Dedifferentiated amniotic fluid mesenchymal stem cell (primary cell): ENCODE measurements around the gene SCN5A.

ENCODE experiments used
- DNase-seq: peaks from one replicate; pipeline ENCODE4 v3.0.0-alpha.2; 2016; ENCODE audit errors: extremely low spot score

Gene SCN5A

DNA sequence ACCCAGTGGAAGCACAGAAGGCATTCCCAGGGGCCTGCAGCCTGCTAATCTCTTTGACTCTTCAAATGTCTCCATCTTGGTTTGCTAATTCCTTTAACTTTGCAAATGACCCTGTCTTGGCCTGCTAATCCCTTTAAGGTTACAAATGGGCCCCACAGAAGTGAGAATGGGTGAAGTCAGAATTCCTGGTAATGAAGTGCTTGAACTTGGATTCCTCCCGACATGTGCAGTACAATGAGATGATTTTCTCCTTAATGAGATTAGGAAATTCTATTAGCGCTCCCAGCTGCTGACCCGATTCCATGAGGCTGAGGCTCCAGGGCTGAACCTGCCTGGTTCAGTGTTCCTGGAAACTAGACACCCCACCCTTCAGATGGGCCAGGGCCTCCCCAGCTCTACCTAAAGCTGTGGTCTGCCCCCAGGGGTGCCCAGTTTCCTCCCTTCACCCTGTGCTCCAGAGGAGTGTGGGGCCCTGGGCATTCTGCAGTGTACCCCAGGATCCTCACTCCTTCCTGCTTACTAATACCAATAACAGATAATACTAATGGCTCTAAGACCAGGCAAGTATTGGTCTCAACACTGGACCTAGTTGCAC, 47.4 kb downstream of the SCN5A start:
- DNase-seq = no peak

DNA sequence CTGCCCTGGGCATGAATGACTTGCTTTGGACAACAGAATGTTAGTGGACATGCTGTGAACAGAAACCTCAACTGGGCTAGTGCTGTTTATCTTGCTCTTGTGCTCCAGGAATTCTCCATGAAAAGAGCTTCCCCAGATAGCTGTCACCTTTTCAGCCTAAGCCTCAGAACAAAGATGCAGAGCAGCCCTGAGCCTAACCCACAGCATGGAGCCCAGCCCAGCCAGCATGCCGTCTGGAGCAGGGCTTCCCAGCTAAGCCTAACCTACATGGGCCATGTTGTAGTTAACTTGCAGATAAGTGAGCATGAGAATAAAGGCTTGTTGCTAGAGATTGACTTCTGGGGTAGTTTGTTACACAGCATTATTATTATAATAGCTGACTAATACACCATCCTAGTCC, 48.9 kb downstream of the SCN5A start:
- DNase-seq = no peak

DNA sequence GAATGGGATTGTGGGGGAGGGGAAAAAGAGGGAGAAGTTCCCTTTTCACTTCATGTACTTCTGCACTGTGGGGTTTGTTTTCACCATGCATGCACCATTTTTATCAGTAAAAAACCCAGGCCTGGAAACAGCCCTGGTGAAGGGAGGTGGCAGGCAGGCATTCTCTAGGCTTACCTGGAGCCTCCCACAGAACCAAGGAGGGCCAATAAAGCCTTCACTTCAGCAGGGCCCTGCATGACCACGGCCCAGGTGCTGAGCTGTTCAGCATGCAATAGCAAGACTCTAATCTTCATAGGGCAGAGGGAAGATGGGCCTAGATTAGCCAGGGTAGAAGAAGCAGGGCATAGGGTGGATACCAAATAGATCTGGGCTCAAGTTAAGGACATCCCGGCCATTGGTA, 49.6 kb downstream of the SCN5A start:
- no peak for DNase-seq

DNA sequence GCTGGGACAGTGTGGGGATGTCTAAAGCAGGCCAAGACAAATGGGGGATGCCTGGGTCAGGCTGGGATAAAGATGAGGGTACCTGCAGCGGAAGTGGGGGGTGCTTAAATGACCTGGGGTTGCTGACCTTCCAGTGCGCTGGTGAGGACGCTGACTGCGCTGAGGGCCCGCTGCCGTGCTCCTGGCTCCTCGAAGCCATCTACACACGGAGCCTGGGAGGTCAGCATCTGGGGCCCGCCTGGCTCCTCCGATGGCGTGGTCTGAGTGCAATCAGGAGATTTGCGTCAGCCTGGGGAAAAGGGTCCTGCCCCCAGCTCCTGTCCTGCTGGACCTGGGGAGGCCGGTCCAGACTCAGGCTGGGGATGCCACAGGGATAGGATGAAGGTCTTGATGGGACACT, 50.7 kb downstream of the SCN5A start:
- DNase-seq = no peak

DNA sequence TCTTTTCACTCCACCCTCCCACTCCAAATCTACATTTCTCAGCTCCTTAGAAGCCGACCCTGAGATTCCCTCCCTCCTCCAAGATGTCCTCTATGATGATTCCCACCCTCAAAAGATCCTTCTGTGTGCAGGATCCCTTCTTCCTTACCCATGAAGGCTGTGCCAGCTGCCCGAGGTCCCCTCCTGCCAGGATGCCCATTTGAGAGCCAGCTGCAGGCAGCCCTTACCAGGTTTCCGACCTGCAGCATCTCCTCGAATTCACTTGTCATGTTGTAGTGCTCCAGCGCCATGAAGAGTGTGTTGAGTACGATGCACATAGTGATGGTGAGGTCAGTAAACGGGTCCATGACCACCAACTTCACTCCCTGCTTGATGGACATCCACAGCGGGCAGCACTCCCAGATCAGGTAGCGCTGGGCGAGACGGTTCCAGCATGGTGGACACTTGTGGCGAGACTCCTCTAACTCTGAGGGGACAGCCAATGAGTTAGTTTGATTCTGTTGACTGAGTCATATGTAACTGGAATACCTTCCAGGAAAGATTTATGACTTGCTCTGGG, 51.9 kb downstream of the SCN5A start:
- no peak for DNase-seq

DNA sequence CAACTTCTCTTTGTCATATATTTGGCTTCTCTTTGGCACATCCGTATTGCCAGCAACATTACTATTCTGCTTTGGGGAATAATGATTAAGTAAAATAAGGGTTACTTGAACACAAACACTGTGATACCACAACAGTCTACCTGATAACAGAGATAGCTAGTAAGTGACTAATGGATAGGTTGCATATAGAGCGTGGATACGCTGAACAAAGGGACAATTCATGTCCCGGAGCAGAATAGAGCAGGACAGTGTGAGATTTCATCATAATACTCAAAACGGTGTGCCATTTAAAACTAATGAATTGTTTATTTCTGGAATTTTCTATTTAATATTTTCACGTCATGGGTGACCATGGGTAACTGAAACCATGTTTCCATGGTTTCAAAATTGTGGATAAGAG, 54.1 kb downstream of the SCN5A start:
- no peak for DNase-seq

DNA sequence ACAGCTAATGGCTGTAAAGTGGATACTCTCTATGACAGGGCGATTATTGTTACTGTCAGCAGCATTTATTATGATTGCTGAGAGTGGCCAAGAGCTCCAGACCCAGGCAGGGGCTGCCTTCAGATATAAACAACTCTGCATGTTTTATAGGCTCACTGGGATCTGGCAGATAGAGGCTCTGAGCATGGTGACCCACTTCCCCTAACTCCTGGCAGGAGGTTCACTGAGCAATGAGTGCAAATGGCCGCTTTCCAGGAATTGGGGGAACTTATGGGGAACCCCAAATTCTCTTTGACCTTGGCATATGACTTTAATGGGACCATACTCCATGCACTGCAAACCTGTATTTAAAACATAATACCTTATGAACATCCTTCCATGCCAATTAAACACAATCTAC, 59.0 kb downstream of the SCN5A start:
- no peak for DNase-seq

DNA sequence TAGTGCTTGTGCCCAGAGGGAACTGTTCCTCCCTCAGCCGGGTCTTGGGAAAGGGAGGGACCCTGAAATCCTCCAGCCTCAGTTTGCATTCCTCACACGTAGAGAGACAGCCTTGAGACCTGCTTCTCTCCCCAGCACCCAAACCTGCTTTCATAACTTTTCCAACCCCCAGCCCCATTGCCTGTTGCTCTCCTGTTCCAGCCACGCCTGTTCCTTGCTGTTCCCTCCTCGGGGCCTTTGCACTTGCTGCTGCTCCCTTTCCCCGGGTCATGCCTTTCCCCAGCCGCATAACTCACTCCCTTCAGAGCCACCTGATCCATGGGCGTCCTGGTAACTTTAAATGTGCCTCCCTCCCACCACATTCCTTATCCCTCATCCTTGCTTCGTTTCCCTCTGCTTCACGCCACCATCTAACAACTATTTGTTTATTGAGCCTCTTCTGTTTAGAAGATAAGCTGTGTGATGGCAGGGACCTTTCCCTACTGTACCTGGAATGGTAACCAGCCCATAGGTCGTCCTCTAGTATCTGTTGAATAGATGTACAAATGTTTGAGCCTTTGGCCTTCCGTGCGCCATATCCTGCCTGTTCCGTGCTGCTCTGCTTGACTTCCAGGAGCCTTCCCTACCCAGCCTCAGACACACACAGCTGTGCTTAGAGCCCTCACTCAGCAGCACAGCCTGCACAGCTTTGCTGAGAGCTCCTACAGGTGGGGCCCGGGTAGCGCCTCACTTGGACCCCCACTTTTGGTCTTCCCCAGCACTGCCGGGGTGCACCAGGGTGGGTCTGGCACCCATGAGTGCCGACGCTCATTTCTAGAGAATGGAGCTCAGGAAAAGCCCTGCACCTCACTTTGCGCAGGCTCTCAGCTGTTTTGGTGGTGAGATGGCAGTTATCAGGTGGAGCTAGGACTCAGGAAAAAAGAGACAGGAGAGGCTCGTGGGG, 60.2 kb downstream of the SCN5A start:
- DNase-seq = no peak

DNA sequence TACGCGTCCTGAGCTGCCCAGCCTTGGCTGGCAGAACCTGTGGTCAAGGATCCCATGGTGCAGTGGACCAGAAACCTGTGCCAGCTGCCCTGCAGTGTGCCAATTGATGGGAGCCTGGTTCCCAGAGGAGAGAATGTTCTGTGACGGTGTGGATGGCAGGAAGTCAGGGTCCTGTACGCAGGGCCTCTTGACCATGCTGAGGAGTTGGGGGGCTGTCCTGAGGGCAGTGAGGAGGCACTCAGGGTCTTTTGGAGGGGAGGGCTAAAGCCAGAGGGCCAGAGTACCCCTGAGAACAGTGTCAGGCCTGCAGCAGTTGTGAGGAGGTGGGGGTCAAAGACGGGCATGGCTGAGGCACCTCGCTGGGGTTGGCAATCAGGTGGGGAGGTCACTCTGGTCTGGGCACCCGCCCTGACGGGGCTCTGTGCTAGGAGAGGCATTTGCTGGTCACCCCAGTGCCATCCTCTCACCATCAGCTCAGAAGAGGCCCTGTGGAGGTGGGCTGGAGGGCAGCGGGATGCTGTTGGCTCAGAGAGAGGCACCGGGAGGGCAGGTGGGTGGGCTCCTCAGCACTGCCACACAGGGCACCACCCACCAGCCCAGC, 61.0 kb downstream of the SCN5A start:
- no peak for DNase-seq

DNA sequence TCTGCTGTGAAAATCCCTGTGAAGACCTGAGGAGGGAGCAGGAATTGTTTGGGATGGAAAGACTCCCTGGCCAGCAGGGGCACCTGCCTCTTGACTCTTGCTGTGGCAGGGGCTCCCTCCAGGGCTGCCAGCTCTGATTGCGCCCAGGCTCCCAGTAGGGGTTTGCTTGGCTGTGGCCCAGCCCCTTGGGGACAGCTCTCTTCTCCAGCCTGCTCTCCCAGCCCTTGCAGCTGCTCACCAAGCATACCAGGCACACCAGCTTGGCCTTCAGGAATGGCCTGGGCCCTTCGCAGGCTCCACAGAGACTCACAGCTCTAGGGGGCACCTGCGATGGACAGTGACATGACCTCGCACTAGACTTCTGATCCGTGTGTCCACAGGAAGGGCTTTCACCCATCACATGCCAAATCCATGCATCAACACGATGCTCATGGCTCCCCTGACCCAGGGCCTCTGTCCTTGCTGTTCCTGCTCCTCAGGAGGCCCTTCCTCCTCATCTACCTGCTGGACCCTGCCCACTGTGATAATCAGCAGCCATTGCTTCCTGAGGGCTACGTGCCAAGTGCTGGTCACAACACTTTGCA, 61.8 kb downstream of the SCN5A start:
- DNase-seq = no peak

DNA sequence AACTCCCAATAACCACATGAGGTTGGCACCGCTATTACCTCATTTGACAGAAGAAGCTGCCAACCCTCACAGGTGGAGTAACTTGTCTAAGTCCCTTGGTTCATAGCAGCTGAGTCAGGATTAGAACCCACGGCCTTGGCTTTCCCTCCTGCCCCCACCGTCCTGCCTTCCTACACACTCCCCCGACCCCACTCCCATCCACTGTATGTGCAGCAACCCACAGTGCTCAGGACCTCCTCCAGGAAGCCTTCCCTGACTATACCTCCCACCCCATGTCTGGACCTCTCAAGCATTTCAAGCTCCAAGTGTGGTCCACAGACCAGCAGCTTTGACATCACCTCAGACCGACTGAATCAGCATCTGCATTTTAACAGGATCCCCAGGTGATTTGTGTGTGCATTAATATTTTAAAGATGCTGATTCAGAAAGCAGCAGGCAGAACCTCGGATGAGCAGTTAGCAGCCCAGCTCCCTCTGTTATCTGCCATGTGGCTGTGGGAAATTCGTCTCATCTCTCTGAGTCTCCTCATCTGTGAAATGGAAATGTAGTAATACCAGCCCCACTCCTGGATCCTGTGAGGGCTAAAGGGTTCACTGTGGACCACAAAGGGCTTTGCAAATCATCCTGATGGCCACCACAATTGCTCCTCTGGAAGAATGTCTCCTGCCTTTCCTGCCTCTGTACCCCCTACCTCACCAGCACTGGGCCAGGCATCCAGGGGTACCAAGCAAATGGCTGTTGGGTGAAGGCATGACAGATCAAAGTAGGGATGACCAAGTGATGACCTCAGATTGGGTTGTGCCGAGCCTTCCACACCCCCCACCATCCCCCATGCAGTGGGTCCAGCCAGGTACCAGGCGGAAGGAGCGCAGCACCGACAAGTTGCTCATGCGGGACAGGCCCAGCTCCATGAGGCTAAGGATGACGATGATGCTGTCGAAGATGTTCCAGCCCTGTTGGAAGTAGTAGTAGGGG, 62.7 kb downstream of the SCN5A start:
- no peak for DNase-seq

DNA sequence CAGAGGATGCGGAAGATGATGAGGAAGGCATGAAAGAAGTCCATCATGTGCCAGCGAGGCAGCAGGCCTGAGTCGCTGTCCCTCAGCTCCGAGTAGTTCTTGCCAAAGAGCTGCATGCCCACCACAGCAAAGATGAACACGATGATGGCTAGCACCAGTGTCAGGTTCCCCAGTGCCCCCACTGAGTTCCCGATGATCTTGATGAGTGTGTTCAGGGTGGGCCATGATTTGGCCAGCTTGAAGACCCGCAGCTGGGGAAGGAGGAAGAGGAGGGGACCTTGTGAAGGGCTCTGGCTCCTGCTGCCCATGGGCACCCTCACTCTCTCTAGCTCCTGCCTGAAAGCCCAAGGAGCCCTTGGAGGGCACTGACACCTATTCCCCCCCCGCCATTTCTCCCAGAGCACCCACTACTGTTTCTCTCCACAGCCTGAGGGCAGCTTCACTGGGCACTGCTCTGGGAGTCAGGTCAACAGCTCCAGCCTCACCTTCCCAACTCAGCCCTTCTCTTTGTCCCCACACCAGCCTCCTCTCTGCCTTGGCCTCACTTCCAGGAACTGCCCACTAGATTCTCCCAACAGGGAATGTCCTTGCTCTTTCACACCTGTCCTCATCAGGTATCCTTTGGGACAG, 63.6 kb downstream of the SCN5A start:
- no peak for DNase-seq

DNA sequence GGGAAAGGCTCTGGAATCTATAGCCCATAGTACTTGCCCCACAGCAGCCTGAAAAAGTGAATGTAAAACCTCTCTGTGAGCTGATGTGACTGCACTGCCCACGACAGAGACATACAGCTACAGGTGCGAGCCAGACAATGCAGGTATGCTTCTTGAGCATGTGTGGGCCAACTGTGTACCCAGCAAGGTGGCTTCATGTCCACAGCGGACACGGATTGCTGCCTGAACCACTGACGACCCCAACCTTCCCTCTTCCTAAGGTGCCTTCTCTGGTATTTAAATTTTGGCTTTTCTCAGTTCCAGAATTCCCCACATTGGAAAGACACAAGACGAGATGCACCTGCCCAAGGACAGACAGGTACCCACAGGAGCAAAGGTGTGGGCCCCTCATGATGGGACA, 65.8 kb downstream of the SCN5A start:
- DNase-seq = no peak

DNA sequence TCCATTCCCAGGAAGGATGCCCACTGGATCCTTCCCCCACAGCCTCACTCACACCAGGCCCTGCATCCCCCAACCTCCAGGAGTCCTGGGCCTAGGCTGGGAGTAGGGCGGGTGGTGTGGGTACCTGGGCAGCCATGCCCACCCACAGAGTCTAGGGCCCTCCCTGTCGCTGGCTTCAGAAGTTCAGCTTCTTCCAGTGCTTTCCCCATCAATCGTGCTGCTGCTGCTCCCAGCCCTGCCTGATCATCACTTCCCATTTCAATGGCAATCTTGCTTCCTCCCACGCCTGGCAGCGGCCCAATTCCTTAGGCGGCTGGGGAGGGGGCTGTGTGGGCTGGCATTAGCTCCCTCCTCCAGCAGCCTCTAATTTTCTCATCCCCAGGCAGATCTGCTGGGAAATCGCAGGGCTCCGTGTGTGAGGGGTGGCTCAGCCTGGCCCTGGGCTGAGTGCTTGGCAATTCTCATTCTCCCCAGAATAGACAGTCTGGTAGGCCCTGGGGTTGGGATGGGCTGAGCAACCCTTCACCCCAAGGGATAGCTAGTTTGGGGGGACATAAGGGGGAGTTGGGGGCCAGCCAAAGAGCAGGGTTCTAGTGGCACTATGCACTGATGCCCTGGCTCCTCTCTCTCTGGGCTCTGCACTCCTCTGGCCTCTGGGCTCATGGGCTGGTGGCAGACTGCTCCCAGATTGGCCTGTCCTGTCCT, 66.4 kb downstream of the SCN5A start:
- DNase-seq = no peak

DNA sequence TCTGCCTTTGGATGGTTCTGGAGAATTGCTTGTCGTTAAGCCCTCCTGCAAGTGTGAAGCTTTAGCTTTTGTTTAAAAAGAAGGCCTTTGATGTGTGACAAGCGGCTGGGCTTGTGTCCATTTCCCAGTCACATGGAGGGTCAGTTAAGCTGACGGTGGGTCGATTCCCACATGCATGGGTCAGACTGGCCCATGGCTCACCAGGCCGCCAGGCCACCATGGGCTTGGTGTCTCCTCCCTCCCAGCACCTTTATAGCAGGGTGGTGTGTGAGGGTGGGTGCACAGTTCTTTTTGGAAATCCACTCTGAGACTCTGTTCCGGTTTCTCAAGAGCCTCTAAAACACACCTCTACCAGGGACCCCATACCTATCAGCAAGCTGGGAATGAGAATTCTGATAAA, 67.2 kb downstream of the SCN5A start:
- no peak for DNase-seq

DNA sequence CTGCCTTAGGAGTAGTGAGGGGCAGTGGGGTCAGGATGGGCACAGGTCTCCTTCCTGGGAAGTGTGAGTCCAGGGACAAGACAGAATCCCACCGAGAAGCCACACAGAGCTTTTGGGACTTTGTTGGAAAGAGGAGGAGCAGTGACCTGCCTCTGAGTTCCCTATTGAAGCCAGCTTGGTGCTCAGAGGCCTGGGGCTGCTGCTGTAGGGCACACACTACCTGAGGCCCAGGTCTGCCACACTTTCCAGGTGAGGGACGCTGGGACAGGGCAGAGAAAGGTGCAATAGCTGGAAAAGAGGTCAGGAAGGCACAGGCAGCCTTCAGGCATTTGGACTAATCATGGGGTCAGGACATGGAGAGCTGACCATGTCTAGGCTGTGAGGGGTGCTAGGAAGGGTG, 67.7 kb downstream of the SCN5A start:
- no peak for DNase-seq

DNA sequence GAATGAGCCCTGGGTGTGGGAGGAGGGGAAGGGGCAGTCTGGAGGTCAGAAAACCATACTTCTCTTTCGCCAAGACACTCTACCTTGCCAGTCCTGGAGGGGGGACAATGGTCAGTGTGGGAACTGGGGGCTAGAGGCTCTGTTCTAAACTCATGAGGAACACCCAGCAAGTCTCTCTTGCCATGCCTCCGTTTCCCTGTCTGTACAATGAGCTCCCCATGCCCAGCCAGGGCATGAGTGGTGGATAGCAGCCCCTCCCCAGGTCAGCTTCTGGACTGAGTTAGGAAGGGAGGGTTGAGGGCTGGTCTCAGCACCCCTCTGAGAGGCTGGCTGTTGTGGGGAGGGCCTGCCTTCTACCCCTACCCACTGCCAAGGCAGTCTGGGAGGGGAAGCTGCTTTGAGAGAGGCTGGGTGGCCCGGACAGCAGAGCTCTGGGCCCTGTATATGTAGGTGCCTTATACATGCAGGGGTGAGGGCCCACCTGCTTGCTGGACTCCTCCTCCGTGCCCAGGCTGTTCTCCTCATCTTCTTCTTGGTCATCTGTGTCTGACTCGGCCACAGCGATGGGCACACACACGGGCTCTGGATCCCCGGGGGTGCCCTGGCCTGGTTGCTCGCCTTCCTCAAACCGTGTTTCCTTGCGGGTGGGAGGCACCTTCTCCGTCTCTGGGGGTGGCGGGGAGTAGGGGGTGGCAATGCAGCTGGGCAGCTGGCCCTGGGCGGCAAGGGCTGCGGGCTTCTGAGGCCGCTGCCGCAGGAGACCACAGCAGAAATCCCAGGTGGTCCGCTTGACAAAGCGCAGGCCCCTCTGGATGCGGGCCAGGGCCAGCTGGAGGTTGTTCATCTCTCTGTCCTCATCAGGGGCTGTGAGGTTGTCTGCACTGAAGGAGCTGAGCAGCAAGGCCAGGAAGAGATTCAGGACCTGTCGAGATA, 68.8 kb downstream of the SCN5A start:
- no peak for DNase-seq

DNA sequence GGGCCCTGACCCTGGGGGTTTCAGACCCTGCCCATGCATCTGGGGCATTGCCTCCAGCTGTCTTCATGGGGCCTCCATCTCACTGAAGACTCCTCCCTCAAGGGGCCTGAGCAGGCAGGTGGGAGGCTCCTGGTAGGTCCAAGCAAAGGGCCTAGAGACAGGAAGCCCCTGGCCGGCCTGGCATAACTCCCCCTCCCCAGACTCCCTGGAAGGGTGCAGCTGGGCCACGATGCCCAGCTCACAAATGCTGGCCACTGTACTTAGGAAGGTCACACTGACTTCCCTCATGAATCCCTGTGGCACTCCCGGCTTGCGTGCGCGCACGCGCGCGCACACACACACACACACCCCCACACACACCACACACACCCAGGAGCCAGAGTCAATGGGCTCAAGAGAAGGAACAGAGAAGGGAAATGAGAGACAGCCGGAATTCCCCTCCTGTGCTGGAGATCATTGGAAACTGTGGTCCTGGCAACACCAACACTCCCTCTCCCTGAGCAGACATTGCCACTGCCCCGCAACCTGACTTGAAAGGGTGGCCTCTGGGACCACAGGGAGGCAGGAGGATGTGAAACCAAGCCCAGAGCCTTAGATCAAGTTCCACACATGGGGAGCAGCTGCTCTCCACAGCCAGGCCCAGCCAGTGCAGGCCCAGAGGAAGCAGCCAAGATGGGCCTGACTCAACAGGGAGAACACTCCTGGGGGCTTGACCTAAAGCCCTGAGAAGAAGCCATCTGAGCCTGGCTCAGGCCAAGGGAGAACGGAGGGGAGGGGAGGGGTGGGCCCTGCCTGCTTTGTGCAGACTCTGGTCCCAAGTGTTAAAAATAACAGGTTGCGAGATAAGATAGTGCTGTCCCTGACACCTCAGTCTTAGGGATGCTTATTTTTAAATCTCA, 69.7 kb downstream of the SCN5A start:
- DNase-seq = no peak
